Measurements from ENCODE around the gene TNFRSF4.

- TF ChIP-seq RAD51 (IDR thresholded peaks at IDR 0.05) (no peak), CTCF (IDR thresholded peaks at IDR 0.05 in 2 of 3, conservative IDR thresholded peaks at IDR 0.05 in 1 of 3; ENCODE audit: control insufficient read depth in 2 of 3, extremely low read depth in 1 of 3, insufficient read depth in 1 of 3, low read depth in 3 of 3, low read length in 3 of 3) (no peak), GABPA (IDR thresholded peaks at IDR 0.05; ENCODE audit: low read depth) (no peak), HDAC6 (IDR thresholded peaks at IDR 0.05; ENCODE audit: unreplicated experiment) (no peak), HCFC1 (IDR thresholded peaks at IDR 0.05; ENCODE audit: low read length) (no peak), POLR2AphosphoS2 (IDR thresholded peaks at IDR 0.05; ENCODE audit: low read depth, low read length) (no peak), NR2C1 (IDR thresholded peaks at IDR 0.05) (no peak), POLR2A (IDR thresholded peaks at IDR 0.05; ENCODE audit: low read depth, low read length) (no peak), CREM (IDR thresholded peaks at IDR 0.05; ENCODE audit: low read depth) (no peak), BMI1 (IDR thresholded peaks at IDR 0.05; ENCODE audit: borderline replicate concordance) (no peak), RFX5 (IDR thresholded peaks at IDR 0.05; ENCODE audit: low read depth, low read length) (no peak), RUNX3 (IDR thresholded peaks at IDR 0.05; ENCODE audit: low read length) (0 out of 2 replicates have a peak, but pooled peaks have one; percentile 11)
These were observed 44.3 kb downstream of the TNFRSF4 start for GRCh38 chr1:1169429-1170214.
